Kidney glomerular epithelial cell (primary cell): ENCODE results near the gene WARS2.

Experiments
- DNase-seq: peaks from one replicate; lab custom pipeline; 2025; lab: John Stamatoyannopoulos, UW

Gene WARS2

DNA sequence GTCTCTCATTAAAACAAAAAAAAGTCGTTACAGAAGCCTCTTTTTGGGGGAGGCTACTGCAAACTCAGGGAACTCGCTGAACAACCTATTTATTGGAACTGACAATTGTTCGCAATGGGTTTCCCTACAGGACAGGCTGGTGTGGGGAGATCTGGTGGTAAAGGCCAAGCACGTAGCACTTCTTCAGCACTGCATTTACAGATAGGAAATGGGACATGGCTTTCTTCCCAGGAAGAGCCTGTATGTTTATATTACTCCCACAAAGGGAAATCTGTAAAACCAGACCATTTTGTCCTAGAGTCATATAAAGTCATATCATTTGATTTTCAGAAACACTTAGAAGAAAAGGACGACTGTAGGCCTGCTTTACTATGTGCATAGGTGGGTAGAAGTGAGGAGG is 113.5 kb downstream of the WARS2 start:
- no peak for DNase-seq

DNA sequence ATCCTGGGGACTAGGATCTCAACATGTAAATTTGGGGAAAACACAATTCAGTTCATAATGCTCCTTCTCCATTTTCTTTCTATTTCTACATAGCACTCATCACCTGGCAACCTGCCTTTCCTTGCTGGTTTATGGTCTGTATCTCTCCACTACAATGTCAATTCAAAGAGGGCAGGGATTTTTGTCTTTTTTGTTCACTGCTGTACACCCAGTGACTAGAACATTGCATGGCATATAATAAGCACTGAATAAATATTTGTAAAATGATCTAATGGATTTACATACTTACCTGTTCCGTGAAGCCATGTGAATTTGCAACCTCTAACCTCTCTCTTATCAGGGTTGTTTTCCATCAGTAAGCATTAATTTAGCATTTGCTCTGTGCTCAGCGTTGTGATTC is 124.9 kb downstream of the WARS2 start:
- no peak for DNase-seq

DNA sequence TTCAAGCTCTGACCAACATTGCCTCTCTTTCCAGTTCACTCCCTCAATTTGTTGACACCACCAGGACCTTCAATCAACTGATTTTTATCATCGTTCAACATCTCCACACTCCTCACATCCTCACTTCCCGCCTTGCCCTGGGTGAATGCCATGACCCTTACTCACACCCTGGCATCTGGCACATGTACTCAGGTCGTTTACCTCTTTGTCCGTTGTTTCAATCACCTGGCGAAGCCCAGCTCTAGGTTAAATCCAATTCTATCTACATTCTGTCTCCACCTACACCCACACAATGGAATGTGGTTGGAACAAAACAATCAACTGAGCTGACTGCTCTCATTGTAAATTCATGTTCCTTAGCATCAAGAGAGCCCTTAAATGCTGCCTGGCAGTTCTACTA is 128.1 kb downstream of the WARS2 start:
- no peak for DNase-seq

DNA sequence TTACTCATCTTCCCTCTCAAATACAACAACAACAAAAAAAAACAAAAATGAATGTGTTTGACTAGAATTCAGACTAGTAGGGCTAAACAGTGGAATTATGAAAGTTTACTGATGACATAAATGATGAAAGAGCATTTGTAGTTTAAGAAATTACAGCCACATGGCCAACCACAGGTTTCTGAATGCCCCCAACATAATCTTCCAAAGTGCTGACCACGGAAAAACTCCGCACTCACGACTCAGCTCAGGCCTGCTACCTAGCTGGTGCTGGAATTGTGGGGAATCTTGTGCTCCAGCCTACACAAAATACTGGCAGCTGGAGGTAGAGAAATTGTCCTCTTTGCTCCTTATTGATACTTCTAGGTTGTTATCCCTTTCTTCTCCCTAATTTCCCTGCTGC is 128.7 kb downstream of the WARS2 start:
- no peak for DNase-seq

DNA sequence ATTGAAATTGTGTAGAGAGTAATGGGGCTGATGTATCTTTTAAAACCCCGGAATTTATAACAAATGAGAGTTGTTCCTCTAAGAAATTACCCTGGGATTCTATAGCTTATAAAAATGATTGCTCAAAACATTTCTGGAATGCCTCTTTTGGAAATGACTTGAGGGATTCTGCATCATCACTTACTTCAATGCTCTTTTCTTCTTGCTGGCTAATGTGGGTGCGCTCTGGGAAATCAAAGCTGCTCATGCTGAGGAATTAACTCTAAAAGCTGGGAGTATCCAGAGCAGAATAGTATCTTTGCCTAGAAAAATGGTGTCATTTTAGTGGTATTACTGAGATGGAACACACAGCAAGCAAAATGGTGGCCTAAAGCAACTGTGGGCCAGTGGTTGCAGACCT is 129.3 kb downstream of the WARS2 start:
- DNase-seq, result no peak

DNA sequence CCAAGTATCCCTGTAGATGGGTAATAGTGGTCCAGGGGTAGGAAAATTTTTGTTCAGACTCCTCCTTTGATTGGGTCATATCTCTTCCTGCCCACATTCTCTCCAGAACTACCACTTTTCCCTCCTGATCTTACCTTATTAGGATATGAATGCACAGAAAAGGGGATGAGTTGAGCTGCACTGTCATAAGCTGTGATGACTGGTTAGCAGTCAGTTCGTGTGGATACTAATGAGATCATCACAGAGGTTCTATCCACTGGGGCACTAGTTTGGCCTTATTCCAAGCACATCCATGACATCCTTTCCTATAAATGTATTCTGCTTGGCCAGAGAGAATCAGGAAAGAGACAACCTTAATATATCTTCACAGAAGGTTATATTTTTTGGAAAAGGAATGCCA is 130.3 kb downstream of the WARS2 start:
- peak; percentile 38 for DNase-seq

DNA sequence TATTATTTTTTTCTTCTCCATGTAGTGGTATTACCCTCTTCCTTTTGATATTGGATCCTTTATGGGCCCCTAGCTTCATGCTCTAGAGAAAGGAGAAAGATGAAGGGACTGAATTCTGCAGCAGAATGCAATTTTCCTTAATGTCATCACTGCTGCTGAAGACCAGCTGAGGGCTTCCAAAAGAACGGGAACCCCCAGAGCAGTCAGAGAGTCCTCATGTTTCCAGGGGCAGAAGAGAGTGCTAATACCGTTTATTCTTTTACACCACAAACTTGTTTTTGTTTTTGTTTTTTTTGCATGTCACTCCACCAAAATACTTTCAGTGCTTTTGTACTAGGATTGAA is 131.2 kb downstream of the WARS2 start:
- no peak for DNase-seq

DNA sequence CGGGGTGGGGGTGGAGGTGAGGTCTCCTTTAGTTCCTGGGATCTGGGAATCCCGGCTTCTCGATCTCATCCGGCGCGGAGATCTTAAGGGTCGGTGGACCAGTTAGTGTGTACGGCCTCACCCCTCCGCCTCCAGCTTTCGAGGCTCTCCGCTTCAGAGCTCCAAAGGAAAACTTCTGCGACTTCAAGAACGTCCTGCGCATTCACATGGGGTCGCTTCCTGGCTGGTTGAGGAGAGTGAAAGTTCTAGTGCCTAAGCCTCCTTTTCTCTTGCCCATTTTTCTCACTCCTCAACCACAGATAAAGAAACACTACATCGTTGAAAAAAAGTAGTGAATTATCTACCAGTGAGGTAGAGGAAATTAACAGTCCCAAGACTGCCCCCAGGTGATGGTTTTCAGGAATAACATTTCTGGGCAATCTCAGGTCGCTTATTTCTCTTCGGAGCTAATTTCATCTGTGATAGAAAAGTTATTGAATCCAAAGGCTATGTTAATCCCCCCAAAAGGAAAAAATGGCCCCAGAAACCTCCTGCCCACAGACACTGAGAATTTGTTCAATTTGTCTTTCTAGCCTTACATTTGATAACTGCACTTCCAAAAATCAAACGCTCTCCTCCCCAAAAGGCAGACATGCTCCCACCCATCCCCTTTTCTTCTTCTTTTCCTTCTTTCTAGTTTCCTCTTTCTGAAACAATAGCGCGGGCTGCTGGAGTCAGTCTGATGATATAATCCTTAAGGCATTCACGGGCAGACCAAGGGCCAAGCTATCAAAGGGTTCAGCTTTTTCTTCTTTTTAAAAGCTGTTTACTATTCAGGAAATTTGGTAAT is 131.8 kb downstream of the WARS2 start:
- DNase-seq, result peak; percentile 63

DNA sequence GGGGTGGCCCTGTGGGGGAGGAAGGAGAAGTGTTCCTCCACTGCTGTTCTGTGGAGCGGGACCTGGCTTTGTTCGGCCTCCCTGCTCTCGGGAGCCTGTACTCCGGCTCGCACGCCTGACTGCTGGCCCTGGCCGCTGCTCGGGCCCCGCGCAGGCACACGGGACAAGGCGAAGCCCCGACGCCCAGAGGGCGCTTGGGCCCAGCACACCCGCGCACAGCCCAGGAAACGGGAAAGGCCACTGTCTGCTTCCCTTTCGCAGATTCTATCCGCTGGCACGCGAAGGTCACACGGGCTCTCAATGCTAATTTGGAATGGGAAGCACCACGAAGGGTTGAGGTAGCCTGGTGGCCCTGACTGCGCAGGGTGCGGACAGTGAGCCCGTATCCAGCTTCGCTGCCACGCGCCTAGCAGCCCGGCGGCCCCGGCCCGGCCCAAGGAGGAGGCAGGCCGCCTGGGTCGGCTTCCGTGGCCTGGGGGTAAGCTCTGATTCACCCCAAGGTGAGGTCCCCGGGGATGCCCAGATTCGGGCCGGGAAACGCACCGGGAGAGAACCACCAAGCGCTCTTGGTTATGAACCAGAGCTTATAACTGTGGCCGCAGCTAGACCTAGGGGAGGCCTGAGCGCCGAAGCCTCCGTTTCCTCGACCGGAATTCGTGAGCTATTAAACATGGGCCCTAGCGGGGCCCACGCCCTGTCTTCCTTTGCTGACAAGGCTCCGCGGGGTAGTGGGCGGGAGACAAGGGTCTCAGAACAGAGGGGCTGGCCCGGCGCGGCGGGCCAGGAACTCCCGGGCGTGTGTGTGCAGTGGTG is 132.6 kb downstream of the WARS2 start:
- no peak for DNase-seq

DNA sequence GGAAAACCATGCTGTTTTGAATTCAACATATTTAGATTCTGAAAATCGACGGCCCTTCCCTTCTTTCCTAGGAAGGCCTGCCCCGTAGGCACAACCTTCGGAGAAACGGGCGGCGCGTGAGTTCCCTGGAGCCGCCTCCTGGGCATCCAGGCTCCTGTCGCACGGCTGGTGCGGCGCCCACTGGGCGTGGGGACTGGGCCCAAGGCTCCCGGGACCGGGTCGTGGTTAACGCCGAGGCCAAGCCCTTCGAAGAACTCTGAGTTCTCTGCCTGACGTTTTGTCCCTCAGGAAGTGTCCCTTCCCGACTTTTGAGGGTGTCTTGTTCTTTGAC is 133.1 kb downstream of the WARS2 start:
- DNase-seq, result no peak

DNA sequence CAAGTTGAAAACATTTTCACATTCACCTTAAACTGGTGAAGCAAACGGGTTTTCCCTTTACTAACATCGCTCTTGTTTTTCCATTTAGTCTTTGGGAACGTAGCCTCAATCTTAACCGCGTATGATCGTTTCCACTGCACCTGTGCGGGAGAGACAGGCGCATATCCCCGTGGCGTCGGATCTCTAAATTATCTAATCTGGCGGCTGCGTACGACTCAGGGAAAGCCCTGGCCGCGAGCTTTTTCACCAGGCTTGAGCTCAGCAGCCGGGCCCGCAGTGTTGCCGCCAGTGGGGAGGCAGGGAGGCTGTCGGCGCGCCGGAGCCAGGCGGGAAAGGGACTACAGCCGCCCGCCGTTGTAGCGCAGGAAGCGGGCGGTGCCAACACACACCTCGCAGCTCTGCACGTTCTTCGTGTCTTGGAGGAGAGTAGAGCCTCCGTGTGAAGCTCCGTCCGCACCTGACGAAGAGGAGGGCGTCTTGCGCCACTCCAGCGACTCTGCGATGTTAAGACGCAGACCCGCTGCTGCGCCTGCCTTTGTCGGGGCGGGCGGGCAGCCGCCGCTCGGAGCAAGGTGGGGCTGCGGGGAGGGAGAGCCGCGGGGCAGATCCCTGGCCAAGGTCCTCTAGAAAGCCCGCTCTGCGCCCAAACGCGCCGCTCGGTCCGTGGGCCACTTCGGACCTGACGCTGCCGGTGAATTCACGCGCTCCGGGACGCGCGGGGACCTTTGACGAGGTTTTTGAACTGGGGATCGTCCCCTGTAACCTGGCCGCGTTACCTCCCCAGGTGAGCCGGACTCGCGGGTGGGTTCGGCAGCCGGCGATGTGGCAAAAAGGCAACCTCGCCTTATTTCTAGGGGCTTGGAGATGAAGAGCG is 133.8 kb downstream of the WARS2 start:
- no peak for DNase-seq

DNA sequence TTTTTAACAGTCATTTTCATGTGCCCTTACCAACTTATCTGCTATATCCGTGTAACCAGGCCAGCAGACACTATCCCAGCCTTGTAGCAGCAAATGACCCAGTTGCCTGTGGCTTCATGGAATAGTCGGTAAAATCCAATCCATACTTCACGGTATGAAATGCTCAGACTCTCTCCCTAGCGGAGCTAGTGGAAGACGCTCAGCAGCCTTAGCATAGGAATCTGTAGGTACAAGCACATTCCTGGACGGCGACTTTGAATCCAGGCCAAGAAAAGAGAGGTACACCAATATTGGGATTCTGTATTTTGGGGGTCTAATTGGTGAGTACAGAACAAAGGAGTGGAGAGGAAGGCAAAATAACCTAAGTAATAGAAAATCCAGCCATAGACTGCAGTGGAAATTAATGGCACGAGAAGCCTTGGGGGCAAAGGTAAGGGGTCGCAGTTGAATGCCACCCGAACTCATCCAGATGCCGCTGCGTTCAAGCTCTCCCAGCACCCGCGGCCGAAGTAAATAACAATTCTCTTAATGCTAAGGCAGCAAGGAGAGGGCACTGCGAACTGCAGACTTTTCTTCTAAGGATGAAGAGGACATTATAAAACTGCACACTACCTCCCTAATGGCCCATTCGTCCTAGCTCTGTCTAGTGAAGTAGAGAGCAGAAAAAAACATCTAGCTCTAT is 134.6 kb downstream of the WARS2 start:
- no peak for DNase-seq

DNA sequence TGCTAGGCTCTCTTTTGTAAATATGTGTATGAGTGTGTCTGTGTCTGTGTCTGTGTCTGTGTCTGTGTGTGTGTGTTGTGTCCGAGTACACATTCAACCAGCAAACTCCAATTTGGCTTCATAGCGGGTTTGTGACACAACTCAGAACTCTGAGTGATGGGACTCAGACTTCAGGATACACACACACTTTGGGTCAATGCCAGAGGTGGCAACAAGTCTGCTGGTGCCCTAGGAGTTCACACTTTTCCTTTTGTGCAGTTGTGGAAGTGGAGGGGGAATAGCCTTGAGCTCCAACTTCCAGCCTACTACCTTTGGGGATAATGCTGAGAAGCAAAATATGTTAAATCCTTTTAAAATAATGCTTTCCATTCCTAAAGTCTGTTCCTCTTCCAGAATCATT is 135.7 kb downstream of the WARS2 start:
- no peak for DNase-seq

DNA sequence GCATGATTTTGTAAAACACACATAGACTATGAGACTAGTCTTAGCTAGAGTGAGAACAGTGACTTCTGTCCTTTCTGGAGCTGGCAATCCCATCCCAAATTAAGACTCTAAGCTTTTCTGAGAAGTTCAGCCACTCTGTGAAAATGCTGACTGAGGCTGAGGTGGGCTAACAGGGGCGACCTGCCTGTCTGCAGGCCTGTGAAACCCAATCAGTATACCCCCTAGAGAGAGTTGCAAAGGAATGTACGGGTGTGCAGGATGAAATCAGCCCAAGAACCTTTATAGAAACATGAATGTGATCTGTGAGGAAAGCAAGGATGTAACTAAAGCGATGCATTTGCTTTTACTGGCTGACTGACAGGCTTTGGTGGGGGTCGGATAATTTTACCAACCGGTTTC is 136.3 kb downstream of the WARS2 start:
- DNase-seq, result no peak

DNA sequence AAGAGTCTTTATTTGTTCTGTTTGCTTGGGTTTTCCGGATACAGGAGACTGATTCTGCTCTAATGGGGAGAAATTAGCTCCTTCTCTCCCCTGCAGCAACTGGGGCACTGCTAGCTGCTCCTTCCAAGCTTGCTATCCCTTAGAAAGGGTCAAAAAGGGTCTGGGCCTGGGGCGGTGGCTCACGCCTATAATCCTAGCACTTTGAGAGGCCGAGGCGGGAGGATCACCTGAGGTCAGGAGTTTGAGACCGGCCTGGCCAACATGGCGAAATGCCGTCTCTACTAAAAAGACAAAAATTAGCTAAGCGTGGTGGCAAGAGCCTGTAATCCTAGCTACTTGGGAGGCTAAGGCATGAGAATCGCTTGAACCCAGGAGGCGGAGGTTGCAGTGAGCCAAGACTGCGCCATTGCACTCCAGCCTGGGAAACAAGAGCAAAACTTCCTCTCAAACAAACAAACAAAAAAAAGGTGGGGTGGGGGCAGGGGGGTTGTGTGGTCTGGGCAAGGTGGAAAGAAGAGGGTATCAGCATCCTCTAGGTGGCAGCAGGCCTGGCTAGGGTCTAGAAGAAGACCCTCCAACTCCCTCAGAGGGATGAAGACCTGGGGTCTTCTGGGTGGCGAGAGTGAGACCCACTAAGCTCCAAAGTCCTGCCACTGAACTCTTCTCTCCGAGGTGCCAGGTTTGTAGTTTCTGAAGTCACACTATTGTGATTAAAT is 136.9 kb downstream of the WARS2 start:
- DNase-seq, result no peak

DNA sequence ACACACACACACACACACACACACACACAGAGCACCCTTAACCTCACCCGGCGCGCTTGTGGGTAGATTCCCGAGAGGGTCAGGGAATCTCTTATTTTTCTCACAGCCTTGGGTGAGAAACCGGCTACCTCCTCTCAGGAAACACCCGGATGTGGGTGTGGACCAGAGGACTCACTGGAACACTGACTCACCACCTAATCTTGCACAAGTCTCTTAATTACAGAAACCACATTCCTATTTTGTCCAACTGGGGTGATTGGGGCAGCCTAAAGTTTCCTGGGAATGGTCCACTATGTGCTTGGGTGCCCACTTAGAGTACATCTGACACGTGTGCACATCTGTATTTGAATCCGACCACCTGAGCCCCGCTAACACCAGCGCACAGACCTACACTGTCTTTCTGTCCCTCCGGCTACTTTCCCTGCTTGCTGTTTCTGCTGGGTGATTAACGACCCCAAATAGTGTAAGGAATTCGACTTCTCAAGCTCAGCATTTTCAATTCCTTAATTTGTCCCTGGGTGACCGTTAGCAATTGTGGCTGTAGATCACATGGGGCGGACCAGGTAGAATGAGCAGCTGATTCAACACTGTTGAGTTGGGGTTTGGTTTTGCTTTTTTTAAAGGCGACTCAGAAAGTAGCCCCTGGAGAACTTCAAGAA is 138.3 kb downstream of the WARS2 start:
- DNase-seq, result peak; percentile 47

DNA sequence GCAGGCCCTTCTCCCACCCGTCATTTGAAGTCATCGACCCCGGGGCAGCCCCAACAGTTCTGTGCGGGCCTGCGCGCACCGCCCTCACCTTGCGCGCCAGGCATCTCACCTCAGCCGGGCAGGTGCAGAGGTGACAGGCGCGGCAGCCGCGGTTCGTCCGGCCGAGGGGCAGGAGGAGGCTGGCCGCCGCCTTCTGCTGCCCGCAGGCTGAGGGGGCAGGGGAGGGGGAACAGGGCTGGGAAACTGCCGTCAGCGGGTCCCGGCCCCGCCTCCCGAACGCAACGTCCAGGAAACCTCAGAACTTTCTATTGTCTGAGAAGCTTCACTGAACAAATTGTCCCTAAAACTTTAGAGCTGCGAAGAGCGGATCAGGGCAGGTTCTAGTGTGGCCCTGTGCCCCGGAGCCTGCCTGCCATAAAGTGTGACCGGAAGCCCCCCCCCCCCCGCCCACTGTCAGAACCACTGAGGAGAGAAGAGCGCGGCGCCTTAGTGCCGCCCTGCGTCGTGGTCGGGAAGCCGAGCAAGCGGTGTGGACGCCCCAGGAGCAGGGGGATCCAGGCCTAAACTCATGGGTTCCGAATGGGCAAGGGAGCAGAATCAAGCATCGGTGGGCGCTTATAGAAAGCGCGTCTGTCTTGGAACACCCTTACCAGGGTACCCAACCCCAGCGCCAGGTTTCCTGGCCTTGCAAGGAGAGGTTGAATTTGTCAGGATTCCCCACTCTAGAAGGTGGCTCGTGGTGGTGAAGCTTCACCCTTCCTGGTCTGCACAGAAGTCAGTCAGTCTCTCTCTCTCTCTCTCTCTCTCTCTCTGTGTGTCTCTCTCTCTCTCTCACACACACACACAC is 139.0 kb downstream of the WARS2 start:
- DNase-seq, result no peak

DNA sequence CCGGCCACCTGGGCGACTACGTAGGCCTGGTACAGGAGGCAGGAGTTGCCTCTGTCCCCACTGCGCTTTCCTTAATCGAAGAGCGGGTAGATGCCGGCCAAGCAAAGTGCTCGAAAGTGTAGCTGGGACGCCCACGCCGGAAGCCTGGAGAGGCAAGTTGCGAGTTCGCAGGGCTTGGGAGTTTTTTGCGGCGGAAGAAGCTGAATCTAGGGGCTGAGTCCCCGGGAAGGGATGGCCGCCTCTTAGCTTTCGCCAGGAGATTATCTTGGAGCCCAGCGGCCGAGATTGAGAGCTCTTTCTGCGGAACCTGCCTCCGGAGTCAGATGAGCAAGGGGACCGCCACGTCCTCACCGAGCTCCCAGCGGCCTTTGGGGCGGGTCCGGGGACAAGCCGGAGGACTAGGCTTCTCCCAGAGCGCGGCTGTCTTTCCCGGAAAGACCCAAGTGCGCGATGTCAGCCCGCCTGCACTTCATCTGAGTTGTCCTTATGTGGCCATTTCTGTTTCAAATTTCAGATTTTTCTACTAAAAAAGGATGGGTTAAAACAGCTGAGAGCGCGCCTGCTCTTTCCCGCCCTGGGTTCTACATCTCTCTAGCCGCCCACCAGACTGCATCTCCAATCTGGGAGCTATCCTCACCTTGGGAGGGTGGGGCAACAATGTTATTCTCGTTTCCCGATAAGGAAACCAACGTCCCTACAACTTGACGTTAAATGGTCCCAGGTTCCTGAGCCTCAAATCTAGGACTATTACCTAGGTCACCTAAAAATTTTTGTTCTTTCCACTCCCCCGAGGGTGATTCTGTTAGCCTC is 139.9 kb downstream of the WARS2 start:
- DNase-seq, result no peak
